HepG2 (cell line): ENCODE results near the gene GRK5. TPM values are rescaled to one million over a fixed set of nuclear protein-coding genes. Genes with fewer than 3 reads are reported as not detected.

Experiments used
- ATAC-seq: fragments of 200-7000 bp; cut with Tn5 transposase; 3 replicates; pipeline ENCODE4 v1.9.1; 2020; ENCODE audit warnings: mild to moderate bottlenecking, moderate library complexity
- BruUV-seq: library from RNA; stranded (reverse); fragments of 400-500 nt; replicated peaks from 2 replicates; lab custom pipeline; 2021; lab: Mats Ljungman, UMichigan
- CTCF ChIA-PET: fragments of 300-600 bp; formaldehyde crosslinking; extraction: SDS; loops from one replicate; lab custom pipeline; 2021; ENCODE audit warnings: low total read pairs, inconsistent platforms, low intra/inter-chr PET ratio; lab: Yijun Ruan, JAX
- POLR2A ChIA-PET: fragments of 350-600 bp; sonication (Branson Sonifier 250); formaldehyde crosslinking; loops from one replicate; lab custom pipeline; 2020; ENCODE audit warnings: antibody characterized with exemption, inconsistent platforms; lab: Yijun Ruan, JAX
- DNase-seq: peaks from one replicate; pipeline ENCODE4 v3.0.0-alpha.2; 2015; ENCODE audit warnings: low spot score
- FAIRE-seq: peaks from 3 replicates; lab custom pipeline; 2011; peaks lifted over from hg19 to GRCh38; lab: Jason Lieb, UNC
- H2AFZ ChIP-seq: one replicate; pipeline ENCODE4 v1.6.1; 2011; ENCODE audit warnings: low read length, inconsistent platforms
- H3K27ac ChIP-seq: fragments of 300-600 bp; 3 replicates; pipeline ENCODE4 v1.8.0; 2011; ENCODE audit warnings: mixed run types, mild to moderate bottlenecking, mixed read lengths, low read length, inconsistent platforms; ENCODE audit not compliant: insufficient read depth; ENCODE audit errors: extremely low read length
- H3K27me3 ChIP-seq, 2 experiments: fragments of 200-600 bp in 1 of 2; 2 replicates in 1 of 2; 3 replicates in 1 of 2; pipeline versions ENCODE4 v1.6.0 to v1.8.0; 2011; ENCODE audit warnings: low read length in 2 of 2, mild to moderate bottlenecking in 2 of 2, moderate library complexity in 2 of 2, inconsistent platforms in 1 of 2; ENCODE audit not compliant: insufficient read depth in 2 of 2, control insufficient read depth in 1 of 2
- H3K36me3 ChIP-seq, 2 experiments: fragments of 200-600 bp in 1 of 2; replicated peaks in 1 of 2; 2 replicates in 1 of 2; 3 replicates in 1 of 2; pipeline versions ENCODE4 v1.5.1 to v1.8.0; 2011; ENCODE audit warnings: low read length in 2 of 2, inconsistent platforms in 1 of 2; ENCODE audit not compliant: insufficient read depth in 2 of 2, control insufficient read depth in 1 of 2
- H3K4me1 ChIP-seq: 2 replicates; pipeline ENCODE4 v1.5.1; 2012; ENCODE audit warnings: low read length, inconsistent platforms; ENCODE audit not compliant: insufficient read depth
- H3K4me2 ChIP-seq: 2 replicates; pipeline ENCODE4 v1.6.0; 2011; ENCODE audit warnings: low read depth, low read length, inconsistent platforms
- H3K4me3 ChIP-seq, 3 experiments: fragments of 200-600 bp in 1 of 3; sonication (generic), shearing (Covaris generic) in 1 of 3; replicated peaks in 1 of 3; 2 replicates each; pipeline ENCODE4 v1.5.1; 2011 to 2016; ENCODE audit warnings: low read length in 3 of 3, inconsistent platforms in 2 of 3, low read depth in 2 of 3, mild to moderate bottlenecking in 2 of 3, control low read depth in 1 of 3, mixed read lengths in 1 of 3; ENCODE audit not compliant: insufficient read depth in 1 of 3
- H3K79me2 ChIP-seq: one replicate; pipeline ENCODE4 v1.6.1; 2011; ENCODE audit warnings: low read length, inconsistent platforms; ENCODE audit not compliant: insufficient read depth
- H3K9ac ChIP-seq: 2 replicates; pipeline ENCODE4 v1.6.0; 2011; ENCODE audit warnings: mild to moderate bottlenecking, low read depth, low read length, inconsistent platforms; ENCODE audit not compliant: insufficient read depth
- H3K9me3 ChIP-seq: 2 replicates; pipeline ENCODE4 v1.5.1; 2012; ENCODE audit warnings: mild to moderate bottlenecking, low read length
- H4K20me1 ChIP-seq: 2 replicates; pipeline ENCODE4 v1.6.0; 2011; ENCODE audit warnings: inconsistent platforms, mild to moderate bottlenecking, low read length, moderate library complexity; ENCODE audit not compliant: insufficient read depth
- ADNP ChIP-seq: sonication (generic); formaldehyde crosslinking; IDR thresholded peaks from 2 replicates; pipeline ENCODE4 v1.4.0; 2020; ENCODE audit warnings: missing genetic modification reagents
- ASH2L ChIP-seq: fragments of 300-600, 200-600 bp; sonication (generic); IDR thresholded peaks from 2 replicates; pipeline ENCODE4 v1.7.0; 2017; ENCODE audit warnings: low read depth, mild to moderate bottlenecking, moderate library complexity, mixed read lengths, low read length; ENCODE audit not compliant: insufficient read length
- CCAR2 ChIP-seq: fragments of 200-400 bp; formaldehyde crosslinking; optimal IDR thresholded peaks from 2 replicates; pipeline ENCODE3; 2018; ENCODE audit warnings: low read depth, mild to moderate bottlenecking, low read length, moderate library complexity
- HNRNPLL ChIP-seq: fragments of 200-400 bp; formaldehyde crosslinking; IDR thresholded peaks from 2 replicates; pipeline ENCODE4 v1.6.1; 2017; ENCODE audit warnings: mild to moderate bottlenecking, low read depth, low read length; ENCODE audit not compliant: poor library complexity, severe bottlenecking
- NCOR1 ChIP-seq: fragments of 200-600 bp; sonication (generic); IDR thresholded peaks from 2 replicates; pipeline ENCODE4 v1.7.0; 2017; ENCODE audit warnings: antibody characterized with exemption, low read length, borderline replicate concordance
- SP5 ChIP-seq: IDR thresholded peaks from 2 replicates; pipeline ENCODE4 v1.6.1; 2016; ENCODE audit warnings: low read depth, borderline replicate concordance
- SRSF4 ChIP-seq: fragments of 200-400 bp; formaldehyde crosslinking; IDR thresholded peaks from one replicate; pipeline ENCODE4 v1.6.1; 2018; ENCODE audit warnings: mild to moderate bottlenecking, low read depth, low read length, moderate library complexity; ENCODE audit not compliant: poor library complexity, severe bottlenecking
- ZMYM4 ChIP-seq: sonication (generic); formaldehyde crosslinking; IDR thresholded peaks from 2 replicates; pipeline ENCODE4 v1.8.1; 2023; ENCODE audit warnings: mild to moderate bottlenecking, missing genetic modification reagents
- ZNF33B ChIP-seq: sonication (generic); formaldehyde crosslinking; IDR thresholded peaks from 2 replicates; pipeline ENCODE4 v1.5.1; 2020; ENCODE audit warnings: mild to moderate bottlenecking, missing genetic modification reagents
- ZNF383 ChIP-seq: sonication (generic); formaldehyde crosslinking; IDR thresholded peaks from 2 replicates; pipeline ENCODE4 v1.4.0; 2020; ENCODE audit warnings: missing genetic modification reagents, mild to moderate bottlenecking, borderline replicate concordance
- ZNF550 ChIP-seq: sonication (generic); formaldehyde crosslinking; IDR thresholded peaks from 2 replicates; pipeline ENCODE4 v1.4.0; 2020; ENCODE audit warnings: mild to moderate bottlenecking, missing genetic modification reagents, borderline replicate concordance
- ZSCAN29 ChIP-seq: sonication (generic); formaldehyde crosslinking; conservative IDR thresholded peaks from 2 replicates; pipeline ENCODE4 v1.4.0; 2020; ENCODE audit warnings: mild to moderate bottlenecking, missing genetic modification reagents
- WGBS: methylation state at CpG from one replicate; pipeline ENCODE4 v1.1.6; 2017; ENCODE audit warnings: low lambda C conversion rate; 5-methylcytosine and 5-hydroxymethylcytosine counted together
- in situ Hi-C: cut with HindIII; loops from 2 replicates; pipeline ENCODE4 v1.10.0; 2017; ENCODE audit warnings: low pct_unique_long_range_greater_than_20kb; ENCODE audit not compliant: extremely low pct_ligation_motif_present
- intact Hi-C: fragments of 100-400 bp; cut with micrococcal nuclease; formaldehyde crosslinking; loops from one replicate; pipeline ENCODE4 v1.10.0; 2022; ENCODE audit not compliant: unreplicated experiment
- polyA plus RNA-seq, 8 experiments: library from polyadenylated mRNA; depleted of rRNA in 3 of 8; stranded (reverse) in 7 of 8; unstranded in 1 of 8; fragments of >200 nt; fragmentation: Illumina TruSeq in 4 of 8; extraction: Trizol in 4 of 8; gene quantifications; 2 replicates each; pipeline versions ENCODE4 v1.2.1 to v1.2.3, GENCODE V29; 2011 to 2016; ENCODE audit warnings: low read depth in 4 of 8, missing spikeins in 1 of 8, mixed read lengths in 1 of 8; ENCODE audit not compliant: insufficient read depth in 1 of 8
- total RNA-seq, 5 experiments: library from RNA; depleted of rRNA; stranded (reverse); fragments of >200 nt; fragmentation: Illumina TruSeq; extraction: Trizol; gene quantifications; 2 replicates each; pipeline ENCODE4 v1.2.3, GENCODE V29; 2016; ENCODE audit warnings: low read depth in 1 of 5
- TF ChIP-seq, protein P1 (sequence below): IDR thresholded peaks from 2 replicates; pipeline ENCODE4 v1.6.1; 2016
- TF ChIP-seq, protein P2 (sequence below): sonication (generic); formaldehyde crosslinking; IDR thresholded peaks from 2 replicates; pipeline ENCODE4 v1.5.0; 2020; ENCODE audit warnings: missing genetic modification reagents, mild to moderate bottlenecking, borderline replicate concordance

GRK5 gene
- total and polyA plus RNA-seq, 2 of the 13 experiments (the other 11 are each of a cell fraction or from before 2014, with no cell fraction given), result 10.4 to 12.6 TPM

DNA sequence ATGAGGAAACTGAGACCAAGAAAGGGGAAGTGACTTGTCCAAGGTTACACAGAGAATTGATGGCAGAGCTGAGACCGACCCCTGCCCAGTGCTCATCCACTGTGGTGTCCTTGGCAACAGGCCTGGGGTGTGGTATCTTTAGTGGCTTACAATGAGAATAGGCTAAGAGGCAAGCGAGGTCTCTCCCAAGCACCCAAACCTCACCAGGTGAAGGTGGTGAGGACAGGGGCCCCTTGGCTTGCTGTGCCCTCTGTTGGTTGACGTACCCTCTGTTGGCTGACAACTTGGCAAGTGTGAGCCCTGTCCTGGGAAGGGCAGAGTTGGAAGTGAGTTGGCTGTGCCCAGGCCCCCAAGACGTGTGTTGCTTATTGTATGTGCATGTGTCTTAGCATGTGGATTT lies 166.9 kb downstream of the GRK5 start:
- H3K79me2 ChIP-seq, result no peaks in the 10 kb centered on the region
- peaks cover 8% of the 10 kb centered on the region for H3K4me1 ChIP-seq
- POLR2A ChIA-PET, result no interaction called here
- H3K4me2 ChIP-seq, result no peak overlapping the region
- CTCF ChIA-PET, result no interaction called here
- no peaks in the 10 kb centered on the region for H3K9me3 ChIP-seq
- H3K4me3 ChIP-seq, result no peak overlapping the region
- no peak for DNase-seq
- 80% methylated on average over 1 of the region's 4 CpGs for WGBS
- no peak overlapping the region for H3K27ac ChIP-seq
- TF ChIP-seq ZNF33B (CRISPR knock-in tag) (no peak), CCAR2 (no peak), HNRNPLL (no peak), ZNF550 (no peak), NCOR1 (no peak), ZMYM4 (CRISPR knock-in tag) (no peak), ADNP (no peak), ZNF383 (no peak), SP5 (CRISPR knock-in tag) (no peak), SRSF4 (no peak), ZSCAN29 (CRISPR knock-in tag) (no peak), ASH2L (no peak)
- TF ChIP-seq, protein P1, sequence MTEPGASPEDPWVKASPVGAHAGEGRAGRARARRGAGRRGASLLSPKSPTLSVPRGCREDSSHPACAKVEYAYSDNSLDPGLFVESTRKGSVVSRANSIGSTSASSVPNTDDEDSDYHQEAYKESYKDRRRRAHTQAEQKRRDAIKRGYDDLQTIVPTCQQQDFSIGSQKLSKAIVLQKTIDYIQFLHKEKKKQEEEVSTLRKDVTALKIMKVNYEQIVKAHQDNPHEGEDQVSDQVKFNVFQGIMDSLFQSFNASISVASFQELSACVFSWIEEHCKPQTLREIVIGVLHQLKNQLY (CRISPR knock-in tag), result no peak
- TF ChIP-seq, protein P2, sequence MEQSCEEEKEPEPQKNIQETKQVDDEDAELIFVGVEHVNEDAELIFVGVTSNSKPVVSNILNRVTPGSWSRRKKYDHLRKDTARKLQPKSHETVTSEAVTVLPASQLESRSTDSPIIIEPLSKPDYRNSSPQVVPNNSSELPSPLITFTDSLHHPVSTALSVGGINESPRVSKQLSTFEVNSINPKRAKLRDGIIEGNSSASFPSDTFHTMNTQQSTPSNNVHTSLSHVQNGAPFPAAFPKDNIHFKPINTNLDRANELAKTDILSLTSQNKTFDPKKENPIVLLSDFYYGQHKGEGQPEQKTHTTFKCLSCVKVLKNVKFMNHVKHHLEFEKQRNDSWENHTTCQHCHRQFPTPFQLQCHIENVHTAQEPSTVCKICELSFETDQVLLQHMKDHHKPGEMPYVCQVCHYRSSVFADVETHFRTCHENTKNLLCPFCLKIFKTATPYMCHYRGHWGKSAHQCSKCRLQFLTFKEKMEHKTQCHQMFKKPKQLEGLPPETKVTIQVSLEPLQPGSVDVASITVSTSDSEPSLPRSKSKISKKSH (CRISPR knock-in tag), result no peak
- intact Hi-C loops, result no loop called here
- no TSS peak for BruUV-seq
- H3K27me3 ChIP-seq, result no peaks in the 10 kb centered on the region
- no peaks in the 10 kb centered on the region for H4K20me1 ChIP-seq
- no peak for ATAC-seq
- no peak overlapping the region for H2AFZ ChIP-seq
- peaks cover 0 to 2% of the 10 kb centered on the region in 2 experiments; a peak in 1 of 5 replicates for H3K36me3 ChIP-seq
- FAIRE-seq, result no peak
- in situ Hi-C loops, result no loop called here
- H3K9ac ChIP-seq, result no peak overlapping the region
